ENCODE results near the gene WFDC1. TPM values are rescaled to one million over a fixed set of nuclear protein-coding genes. Genes with fewer than 3 reads are reported as not detected.

Gene WFDC1
- total and polyA plus RNA-seq, 2 experiments from 2014 or later, result 0.76 to 0.95 TPM

DNA sequence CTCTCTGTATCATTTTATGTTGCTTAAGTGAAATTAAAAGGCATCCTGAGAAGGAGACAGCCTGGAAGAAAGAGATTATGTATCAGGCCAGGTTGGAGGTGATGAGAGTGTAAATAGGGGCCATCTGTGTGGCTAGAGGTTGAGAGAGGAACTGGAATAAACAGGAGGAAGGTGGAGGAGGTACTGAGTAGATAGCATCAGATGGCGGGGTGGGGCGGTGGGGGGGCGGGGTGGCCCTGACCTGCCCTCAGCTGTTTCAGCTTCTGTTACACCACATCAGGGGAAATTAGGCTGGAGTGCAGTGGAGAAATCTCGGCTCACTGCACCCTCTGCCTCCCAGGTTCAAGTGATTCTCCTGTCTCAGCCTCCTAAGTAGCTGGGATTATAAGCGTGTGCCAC, 48.0 kb upstream of the WFDC1 start:
- TF ChIP-seq EZH2 (IDR thresholded peaks at IDR 0.05; ENCODE audit: low read depth, unreplicated experiment) (no peak), ZNF331 (CRISPR knock-in tag; IDR thresholded peaks at IDR 0.05; ENCODE audit: low read depth) (no peak), ZNF114 (CRISPR knock-in tag; IDR thresholded peaks at IDR 0.05) (no peak), CREB1 (CRISPR knock-in tag; IDR thresholded peaks at IDR 0.05; ENCODE audit: low read depth) (no peak), STAT1 (IDR thresholded peaks at IDR 0.05; ENCODE audit: unreplicated experiment) (no peak), POLR2AphosphoS5 (IDR thresholded peaks at IDR 0.05; ENCODE audit: low read depth) (no peak), JUNB (IDR thresholded peaks at IDR 0.05; ENCODE audit: unreplicated experiment) (no peak), CTCF (conservative IDR thresholded peaks at IDR 0.05; ENCODE audit: low read depth in 2 of 2) (no peak), EZH2phosphoT487 (IDR thresholded peaks at IDR 0.05; ENCODE audit: unreplicated experiment) (no peak), ZNF462 (CRISPR knock-in tag; IDR thresholded peaks at IDR 0.05) (no peak), REST (IDR thresholded peaks at IDR 0.05; ENCODE audit: unreplicated experiment) (no peak), NANOG (IDR thresholded peaks at IDR 0.05; ENCODE audit: borderline replicate concordance) (no peak)
- TF ChIP-seq, protein P1, sequence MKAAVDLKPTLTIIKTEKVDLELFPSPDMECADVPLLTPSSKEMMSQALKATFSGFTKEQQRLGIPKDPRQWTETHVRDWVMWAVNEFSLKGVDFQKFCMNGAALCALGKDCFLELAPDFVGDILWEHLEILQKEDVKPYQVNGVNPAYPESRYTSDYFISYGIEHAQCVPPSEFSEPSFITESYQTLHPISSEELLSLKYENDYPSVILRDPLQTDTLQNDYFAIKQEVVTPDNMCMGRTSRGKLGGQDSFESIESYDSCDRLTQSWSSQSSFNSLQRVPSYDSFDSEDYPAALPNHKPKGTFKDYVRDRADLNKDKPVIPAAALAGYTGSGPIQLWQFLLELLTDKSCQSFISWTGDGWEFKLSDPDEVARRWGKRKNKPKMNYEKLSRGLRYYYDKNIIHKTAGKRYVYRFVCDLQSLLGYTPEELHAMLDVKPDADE (IDR thresholded peaks at IDR 0.05), result no peak
- no peak for ATAC-seq
- Histone ChIP-seq H3K4me2 (no peak overlapping the region), H3K4me1 (ENCODE audit: insufficient read depth) (no peaks in the 10 kb centered on the region), H3F3A (replicated peaks; ENCODE audit: low read depth) (no peaks in the 10 kb centered on the region), H3K27me3 (ENCODE audit: insufficient read depth) (no peaks in the 10 kb centered on the region), H2AFZ (no peak overlapping the region), H3K4me3 (no peak overlapping the region), H3K9me2 (ENCODE audit: insufficient read depth) (0 out of 2 replicates have a peak, but pooled peaks cover 2% of the 10 kb centered on the region), H3K27ac (ENCODE audit: low read depth) (no peak overlapping the region), H3K36me3 (ENCODE audit: insufficient read depth) (no peaks in the 10 kb centered on the region), H4K20me1 (replicated peaks; ENCODE audit: insufficient read depth) (no peaks in the 10 kb centered on the region), H3K79me2 (replicated peaks; ENCODE audit: insufficient read depth) (no peaks in the 10 kb centered on the region)
- peaks cover 3% of the 10 kb centered on the region for H3K27me3 Mint-ChIP-seq (ENCODE audit: insufficient read depth, low read depth, poor library complexity)
- H3K4me3 Mint-ChIP-seq, result no peak overlapping the region
- H3K27ac Mint-ChIP-seq, result no peak overlapping the region
- DNase-seq (ENCODE audit: low spot score), result no peak
- H3K36me3 Mint-ChIP-seq (ENCODE audit: low read depth), result no peaks in the 10 kb centered on the region; the same call in 2 of the 3 replicates
- peaks cover 1% of the 10 kb centered on the region; the same call in 2 of the 3 replicates for H3K4me1 Mint-ChIP-seq
- peaks cover 11% of the 10 kb centered on the region for H3K9me3 Mint-ChIP-seq
